ENCODE data around the gene USH1G.
"Not testable (repeated sequence)": the region's sequence is repeated elsewhere in the genome, so short reads cannot be mapped to it uniquely, and the experiment has no call there.

The USH1G gene

GRCh38 chr17:74872313-74873036 lies 50.6 kb downstream of the USH1G start, which contains the start of gene FDXR:
FDXR (minus strand) TSS chr17:74872994; CDS start chr17:74872944, 50 bp downstream.
- TF ChIP-seq POLR2AphosphoS5 (IDR thresholded peaks at IDR 0.05; ENCODE audit: low read depth, low read length) (peak; percentile 50; the same call in 1 of the 2 replicates), POU2F2 (IDR thresholded peaks at IDR 0.05; ENCODE audit: low read depth, low read length) (0 out of 2 replicates have a peak, but pooled peaks have one; percentile 37), POLR2A (IDR thresholded peaks at IDR 0.05; ENCODE audit: low read depth, low read length) (peak; percentile 61; the same call in 1 of the 2 replicates), TAF1 (IDR thresholded peaks at IDR 0.05; ENCODE audit: low read depth, low read length) (peak; percentile 90), SPI1 (IDR thresholded peaks at IDR 0.05; ENCODE audit: low read depth, low read length) (no peak), PAX5 (IDR thresholded peaks at IDR 0.05; ENCODE audit: insufficient read depth, low read length, severe bottlenecking) (no peak)
- DNase-seq (ENCODE audit: insufficient read length, low spot score) (no peak), FAIRE-seq (no peak)

GRCh38 chr17:74871356-74872076 lies 51.5 kb downstream of the USH1G start:
- no peak for DNase-seq (ENCODE audit: insufficient read length, low spot score)
- TF ChIP-seq POLR2A (IDR thresholded peaks at IDR 0.05; ENCODE audit: low read depth, low read length) = no peak
- TF ChIP-seq SPI1 (IDR thresholded peaks at IDR 0.05; ENCODE audit: low read depth, low read length) = no peak
- TF ChIP-seq PAX5 (IDR thresholded peaks at IDR 0.05; ENCODE audit: insufficient read depth, low read length, severe bottlenecking) = no peak
- TF ChIP-seq POLR2AphosphoS5 (IDR thresholded peaks at IDR 0.05; ENCODE audit: low read depth, low read length) = no peak
- TF ChIP-seq TAF1 (IDR thresholded peaks at IDR 0.05; ENCODE audit: low read depth, low read length) = no peak
- no peak for TF ChIP-seq POU2F2 (IDR thresholded peaks at IDR 0.05; ENCODE audit: low read depth, low read length)
- no peak for FAIRE-seq

GRCh38 chr17:74870512-74870911 lies 52.5 kb downstream of the USH1G start:
- DNase-seq (ENCODE audit: insufficient read length, low spot score) = no peak
- no peak for TF ChIP-seq POLR2AphosphoS5 (IDR thresholded peaks at IDR 0.05; ENCODE audit: low read depth, low read length)
- no peak for FAIRE-seq

DNA sequence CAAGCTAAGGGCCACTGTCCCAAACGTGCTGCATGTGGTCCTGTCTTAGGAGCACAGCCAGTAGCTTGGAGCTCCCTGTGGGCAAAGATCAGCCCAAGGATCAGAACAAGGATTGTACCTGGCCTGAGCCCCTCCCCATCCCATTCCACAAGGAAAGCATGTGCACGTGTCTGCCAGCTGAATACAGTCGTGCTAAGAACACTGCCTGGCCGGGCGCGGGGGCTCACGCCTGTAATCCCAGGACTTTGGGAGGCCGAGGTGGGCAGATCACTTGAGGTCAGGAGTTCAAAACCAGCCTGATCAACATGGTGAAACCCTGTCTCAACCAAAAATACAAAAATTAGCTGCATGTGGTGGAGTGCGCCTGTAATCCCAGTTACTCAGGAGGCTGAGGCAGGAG lies 53.0 kb downstream of the USH1G start:
- FAIRE-seq; DNase-seq (ENCODE audit: insufficient read length, low spot score): not testable (repeated sequence)

DNA sequence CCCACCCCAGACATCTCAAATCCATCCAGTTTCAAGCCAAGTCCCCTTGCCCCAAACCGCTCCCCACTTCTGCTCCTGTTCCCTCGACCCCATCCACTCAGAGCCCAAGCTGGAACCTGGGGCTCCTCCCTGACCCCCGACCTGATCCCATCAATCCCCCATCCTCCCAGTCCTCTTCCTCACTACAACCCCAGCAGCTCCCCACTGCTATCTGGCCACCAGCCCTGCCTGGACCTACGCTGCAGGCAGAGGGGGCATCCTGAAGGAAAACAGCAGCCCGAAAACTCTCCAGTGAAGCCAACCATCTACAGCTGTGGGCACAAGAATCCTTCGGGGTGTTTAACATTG lies 54.2 kb downstream of the USH1G start:
- DNase-seq (ENCODE audit: insufficient read length, low spot score) = no peak
- no peak for TF ChIP-seq SPI1 (IDR thresholded peaks at IDR 0.05; ENCODE audit: low read depth, low read length)
- TF ChIP-seq POU2F2 (IDR thresholded peaks at IDR 0.05; ENCODE audit: low read depth, low read length) = no peak
- no peak for TF ChIP-seq POLR2AphosphoS5 (IDR thresholded peaks at IDR 0.05; ENCODE audit: low read depth, low read length)
- TF ChIP-seq TAF1 (IDR thresholded peaks at IDR 0.05; ENCODE audit: low read depth, low read length) = no peak
- no peak for TF ChIP-seq PAX5 (IDR thresholded peaks at IDR 0.05; ENCODE audit: insufficient read depth, low read length, severe bottlenecking)
- TF ChIP-seq POLR2A (IDR thresholded peaks at IDR 0.05; ENCODE audit: low read depth, low read length) = no peak
- FAIRE-seq = no peak

- no peak for DNase-seq (ENCODE audit: insufficient read length, low spot score)
- TF ChIP-seq POLR2AphosphoS5 (IDR thresholded peaks at IDR 0.05; ENCODE audit: low read depth, low read length) (no peak), POLR2A (IDR thresholded peaks at IDR 0.05; ENCODE audit: low read depth, low read length) (no peak), POU2F2 (IDR thresholded peaks at IDR 0.05; ENCODE audit: low read depth, low read length) (no peak), TAF1 (IDR thresholded peaks at IDR 0.05; ENCODE audit: low read depth, low read length) (no peak)
- FAIRE-seq = no peak
Measured at GRCh38 chr17:74868251-74868907, 54.7 kb downstream of the USH1G start.

DNA sequence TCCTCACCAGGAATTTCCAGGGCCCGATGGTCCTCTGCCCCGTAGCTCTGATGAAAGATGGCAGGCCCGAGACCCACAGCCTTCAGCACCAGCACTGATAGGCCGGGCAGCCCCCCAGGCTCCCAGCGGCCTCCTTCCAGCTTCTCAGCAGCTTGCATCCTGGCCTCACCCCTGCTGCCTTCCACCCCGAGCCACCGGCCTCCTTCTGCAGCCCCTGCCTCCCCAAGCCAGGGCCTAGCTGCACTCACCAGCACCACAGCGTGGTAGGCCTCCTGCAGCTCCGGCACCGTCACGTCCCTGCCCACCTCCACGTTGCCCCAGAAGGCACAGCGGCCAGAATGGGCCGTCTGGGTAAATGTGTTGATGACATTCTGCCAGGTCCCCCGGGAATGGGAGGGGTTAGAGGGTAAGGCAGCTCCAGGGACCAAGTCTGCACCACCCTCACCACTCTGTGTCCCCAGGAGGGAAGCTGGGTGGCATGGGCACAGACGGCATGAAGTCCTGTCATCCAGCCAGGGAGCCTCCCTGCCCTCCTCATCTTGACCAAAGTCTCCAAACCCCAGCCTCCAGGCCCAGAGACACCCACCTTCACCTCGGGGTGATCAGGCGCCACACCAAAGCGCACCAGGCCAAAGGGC lies 56.7 kb downstream of the USH1G start:
- DNase-seq (ENCODE audit: insufficient read length, low spot score) = no peak
- no peak for TF ChIP-seq POLR2AphosphoS5 (IDR thresholded peaks at IDR 0.05; ENCODE audit: low read depth, low read length)
- no peak for TF ChIP-seq POLR2A (IDR thresholded peaks at IDR 0.05; ENCODE audit: low read depth, low read length)
- no peak for TF ChIP-seq POU2F2 (IDR thresholded peaks at IDR 0.05; ENCODE audit: low read depth, low read length)
- TF ChIP-seq TAF1 (IDR thresholded peaks at IDR 0.05; ENCODE audit: low read depth, low read length) = no peak
- TF ChIP-seq PAX5 (IDR thresholded peaks at IDR 0.05; ENCODE audit: insufficient read depth, low read length, severe bottlenecking) = no peak
- no peak for TF ChIP-seq SPI1 (IDR thresholded peaks at IDR 0.05; ENCODE audit: low read depth, low read length)
- no peak for FAIRE-seq
